Posterior vena cava (tissue), 2 donors: ENCODE measurements around the gene UBALD2. TPM values are rescaled to one million over a fixed set of nuclear protein-coding genes. Genes with fewer than 3 reads are reported as not detected.
"Not testable (repeated sequence)": the region's sequence is repeated elsewhere in the genome, so short reads cannot be mapped to it uniquely, and the experiment has no call there.

Source experiments
- DNase-seq: peaks from one replicate; pipeline ENCODE4 v3.0.0-alpha.2; 2020; ENCODE audit warnings: low spot score
- intact Hi-C, 2 donors: fragments of 100-400 bp; cut with DNase I; formaldehyde crosslinking; loops; one replicate each; pipeline versions ENCODE4 v1.14.1 to v1.14.2; 2022 to 2023
- total RNA-seq, 2 donors: library from RNA; stranded (reverse); fragmentation: NEBNext Ultra II Directional; extraction: Animal tissue kit (Norgen Biotek cat#: 25700); gene quantifications; one replicate each; pipeline ENCODE4 v1.2.1, GENCODE V29; 2021
- donor health status: DM: yes; HTN: yes; CAD: no.
- donor health status: DM: yes; HTN: yes; CAD: no.

UBALD2 gene
- total RNA-seq, 2 donors from 2014 or later = 21.7 to 22.5 TPM

GRCh38 chr17:76261421-76262215, 3.5 kb upstream of the UBALD2 start:
- no peak for DNase-seq
- intact Hi-C loops = loop anchor here in 1 of 2 donors (2.0 kb wide), 1 partner anchor 289 kb away; no protein-coding TSS in a partner anchor

DNA sequence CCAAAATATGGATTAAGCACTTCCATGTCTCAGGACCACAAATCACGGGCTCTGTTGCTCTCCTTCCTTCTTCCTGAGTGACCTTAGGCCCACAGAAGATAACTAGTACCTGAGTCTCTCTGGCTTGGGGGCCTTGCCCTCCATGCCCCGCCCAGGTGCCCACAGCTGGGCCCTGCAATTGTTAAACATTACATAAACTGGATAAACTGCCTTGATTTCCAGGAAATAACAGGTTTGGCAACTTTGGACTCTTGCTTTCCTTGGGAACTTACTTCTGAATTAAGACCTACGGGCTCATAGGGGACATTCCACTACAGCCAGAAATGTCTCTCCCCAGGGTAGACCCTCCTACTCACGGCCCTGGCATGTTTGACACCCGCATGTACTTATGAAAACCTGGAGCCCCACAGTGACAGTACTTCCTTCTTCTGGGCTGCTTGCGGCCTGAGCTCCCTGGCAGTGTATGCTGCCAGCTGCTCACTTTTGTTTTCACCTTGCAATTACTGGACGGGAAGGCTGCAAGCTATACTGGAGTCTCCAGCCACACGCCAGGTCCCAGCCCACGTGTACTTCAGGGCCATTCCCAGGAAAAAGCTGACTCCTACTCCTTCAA, 2.3 kb upstream of the UBALD2 start:
- intact Hi-C loops = no loop called here
- DNase-seq = no peak

DNA sequence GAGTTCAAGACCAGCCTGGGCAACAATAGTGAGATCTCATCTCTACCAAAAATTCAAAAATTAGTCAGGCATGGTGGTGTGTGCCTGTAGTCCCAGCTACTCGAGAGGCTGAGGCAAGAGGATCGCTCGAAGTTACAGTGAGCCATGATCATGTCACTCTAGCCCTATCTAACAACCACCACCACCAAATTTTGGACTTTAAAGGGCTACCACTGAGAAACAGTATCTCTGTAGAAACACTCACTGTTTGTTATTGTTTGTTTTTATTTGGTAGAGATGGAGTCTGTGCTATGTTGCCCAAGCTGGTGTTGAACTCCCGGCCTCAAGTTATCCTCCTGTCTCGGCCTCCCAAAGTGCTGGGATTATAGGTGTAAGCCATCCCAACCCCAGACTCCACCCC, 1.3 kb upstream of the UBALD2 start:
- no peak for DNase-seq
- intact Hi-C loops = no loop called here

DNA sequence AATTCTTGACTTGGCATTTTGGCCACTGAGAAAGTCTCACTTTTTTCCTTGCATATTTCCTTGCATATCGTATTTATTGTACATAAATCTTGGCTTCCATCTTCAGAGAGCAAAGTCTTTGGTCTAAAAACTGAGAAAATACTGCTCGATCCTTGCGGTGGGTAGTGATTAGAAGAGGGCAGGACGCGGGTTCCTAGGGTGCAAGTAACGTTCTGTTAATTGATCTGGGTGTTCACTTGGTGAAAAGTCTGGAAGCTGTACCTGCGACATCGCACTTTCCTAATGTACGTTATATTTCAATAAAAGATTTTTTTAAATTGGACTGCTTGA, 758 bp upstream of the UBALD2 start:
- intact Hi-C loops = no loop called here
- no peak for DNase-seq

GRCh38 chr17:76265624-76266243, 586 bp downstream of the UBALD2 start:
- intact Hi-C loops = no loop called here
- peak; percentile 91 for DNase-seq

GRCh38 chr17:76266244-76266938, 1.2 kb downstream of the UBALD2 start:
- no peak for DNase-seq
- intact Hi-C loops = no loop called here

- intact Hi-C loops = no loop called here
- DNase-seq = no peak
Observed at GRCh38 chr17:76267051-76267576, 2.0 kb downstream of the UBALD2 start.

- DNase-seq, intact Hi-C loops: not testable (repeated sequence)
Observed at GRCh38 chr17:76267581-76268001, 2.4 kb downstream of the UBALD2 start.

DNA sequence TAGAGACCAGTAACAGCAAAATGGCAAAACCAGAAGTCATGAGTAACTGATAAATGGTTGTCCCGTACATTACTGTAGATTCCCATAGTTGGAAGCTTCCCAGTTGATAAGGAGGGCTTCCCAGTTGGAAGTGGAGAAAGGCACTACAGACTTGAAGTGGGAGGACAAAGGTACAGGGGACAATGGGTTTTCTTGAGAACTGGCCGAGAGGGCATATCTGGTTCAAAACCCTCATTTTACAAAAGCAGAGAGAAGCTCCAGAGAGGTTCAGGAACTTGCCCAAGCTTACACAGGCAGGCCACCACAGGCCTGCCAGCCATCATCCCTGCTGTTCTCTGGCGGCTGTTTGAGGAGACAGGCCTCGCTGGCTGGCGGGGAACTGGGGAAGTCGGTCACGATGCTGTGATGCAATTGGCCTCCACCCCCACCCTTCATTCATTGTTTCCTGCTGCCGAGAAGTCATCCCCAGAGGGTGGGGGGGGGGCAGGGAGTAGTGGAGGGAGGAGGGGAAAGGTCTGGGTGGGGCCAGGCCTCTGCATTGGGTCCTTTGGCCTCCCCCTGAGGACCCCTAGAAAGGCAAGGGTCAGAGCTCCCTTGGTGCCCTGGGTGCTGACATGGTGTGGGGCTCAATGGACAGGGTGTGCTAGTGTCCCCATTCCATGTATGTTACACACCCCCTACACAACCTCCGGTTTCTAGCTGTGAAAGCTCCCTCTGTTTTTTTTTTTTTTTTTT, 3.0 kb downstream of the UBALD2 start:
- DNase-seq = peak; percentile 96
- intact Hi-C loops = no loop called here

DNA sequence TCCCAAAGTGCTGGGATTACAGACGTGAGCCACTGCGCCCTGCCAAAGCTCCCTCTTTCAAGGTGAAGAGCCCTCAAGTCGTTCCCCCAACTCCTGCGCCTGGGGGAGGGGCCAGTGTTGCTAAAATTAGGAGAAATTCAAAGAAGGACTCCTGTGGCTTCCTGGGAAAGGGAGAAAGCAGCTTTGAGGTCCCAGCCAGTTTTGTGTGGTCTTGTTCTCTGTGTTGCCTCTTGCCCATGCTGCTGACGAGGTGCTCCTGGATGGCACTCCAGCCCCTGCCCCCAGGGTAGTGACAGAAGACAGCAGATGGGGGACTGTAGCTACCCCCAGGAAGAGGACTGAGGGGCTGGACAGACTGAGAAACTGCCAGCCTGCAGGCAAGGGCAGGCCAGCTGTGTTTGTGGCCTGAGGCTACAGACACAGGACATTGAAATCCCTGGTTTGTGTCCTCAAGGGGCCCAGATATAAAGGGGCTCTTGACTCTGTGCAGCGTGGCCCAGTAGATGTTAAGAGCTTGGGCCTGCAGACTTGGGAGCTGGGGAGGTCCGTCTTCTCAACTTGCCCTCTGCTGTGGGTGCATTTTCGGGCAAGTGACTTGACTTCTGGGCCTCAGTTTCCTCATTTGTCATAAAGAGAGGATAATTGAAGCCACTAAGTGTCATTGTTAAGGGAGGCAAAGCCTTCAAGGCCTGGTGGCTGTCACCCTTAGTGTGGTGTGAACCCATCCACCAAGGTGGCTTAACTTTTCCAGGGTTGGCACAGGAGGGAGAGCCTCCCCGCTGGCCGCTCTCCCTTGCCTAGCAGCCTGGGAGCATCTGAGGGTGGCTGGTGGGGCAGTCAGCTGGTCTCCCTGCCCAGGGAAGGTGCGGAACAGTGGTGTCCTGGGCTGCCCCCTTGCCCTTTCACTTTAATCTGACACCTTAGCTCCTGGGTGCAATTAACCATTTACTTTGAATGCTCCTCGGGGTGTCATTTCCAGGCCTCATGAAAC, 4.1 kb downstream of the UBALD2 start:
- intact Hi-C loops = no loop called here

GRCh38 chr17:76270127-76270592, 5.0 kb downstream of the UBALD2 start:
- intact Hi-C loops = no loop called here
- DNase-seq = no peak

More for the DNA sequence above, 4.1 kb downstream of the UBALD2 start:
- DNase-seq = no peak

- no peak for DNase-seq
- intact Hi-C loops = no loop called here
Observed at GRCh38 chr17:76270770-76271668, 5.9 kb downstream of the UBALD2 start.

DNA sequence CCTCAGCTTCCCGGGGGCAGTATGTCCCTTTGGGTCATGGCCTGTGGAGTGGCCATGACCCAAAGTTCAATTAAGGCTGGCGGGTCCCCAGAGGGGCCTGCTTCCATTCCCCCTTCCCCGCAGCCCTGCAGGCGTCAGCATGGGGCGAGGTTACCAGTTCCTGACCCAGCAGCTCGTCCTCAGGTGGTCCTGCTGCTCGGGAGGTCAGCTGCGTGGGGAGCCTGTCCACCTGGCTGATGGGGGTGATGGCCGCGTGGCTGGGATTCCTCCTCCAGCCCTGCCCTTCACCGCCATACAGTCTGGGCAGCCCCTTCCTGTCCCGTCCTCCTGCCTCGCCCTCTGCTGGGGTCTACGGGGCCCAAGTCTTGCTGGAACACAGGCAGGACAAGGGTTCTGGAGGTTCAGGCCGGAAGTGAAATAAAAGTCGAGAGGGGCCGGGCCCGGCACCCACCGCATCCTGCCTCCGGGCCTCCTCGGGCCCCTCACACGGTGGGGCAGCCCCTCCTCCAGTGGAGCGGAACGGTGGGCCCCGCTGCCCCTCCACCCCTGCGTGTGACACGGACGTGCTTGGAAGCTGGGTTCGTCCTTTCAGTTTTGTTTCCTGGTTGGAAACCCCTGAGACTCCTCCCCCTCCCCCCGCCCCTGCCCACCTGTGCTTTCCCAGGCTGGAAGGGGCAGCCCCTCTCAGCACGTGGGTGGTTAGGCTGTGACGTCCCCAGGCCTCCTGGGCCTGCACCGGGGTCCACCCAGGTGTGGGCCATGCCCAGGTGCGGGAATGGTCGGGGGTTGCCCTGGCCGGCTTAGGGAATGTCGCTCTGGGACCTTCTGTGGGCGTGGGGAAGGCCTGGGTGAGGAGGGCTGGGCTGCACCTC, 6.8 kb downstream of the UBALD2 start:
- intact Hi-C loops = no loop called here
- DNase-seq = no peak

GRCh38 chr17:76272541-76273444, 7.6 kb downstream of the UBALD2 start:
- DNase-seq = no peak
- intact Hi-C loops = no loop called here
